Right atrium auricular region (tissue), 2 donors: ENCODE measurements around the gene WDR88. TPM values are rescaled to one million over a fixed set of nuclear protein-coding genes. Genes with fewer than 3 reads are reported as not detected.
"Not testable (repeated sequence)": the region's sequence is repeated elsewhere in the genome, so short reads cannot be mapped to it uniquely, and the experiment has no call there.

Experiments
- DNase-seq: peaks from one replicate; pipeline ENCODE4 v3.0.0-alpha.2; 2019; ENCODE audit warnings: low spot score
- H3K27ac ChIP-seq, 2 donors: fragments of 200-600 bp; sonication (generic); 1 replicate in 1 of 2; 2 replicates in 1 of 2; pipeline ENCODE4 v1.5.1; 2016 to 2019
- H3K27me3 ChIP-seq, 2 donors: fragments of 200-600 bp; sonication (generic); one replicate each; pipeline versions ENCODE4 v1.5.1 to v1.6.0; 2017 to 2019
- H3K36me3 ChIP-seq: fragments of 200-600 bp; sonication (generic); one replicate; pipeline ENCODE4 v1.5.1; 2016
- H3K4me1 ChIP-seq, 2 donors: fragments of 200-600 bp; sonication (generic); one replicate each; pipeline versions ENCODE4 v1.5.1 to v1.6.0; 2017 to 2019
- H3K4me3 ChIP-seq, 2 donors: fragments of 200-600 bp; sonication (generic); 1 replicate in 1 of 2; 2 replicates in 1 of 2; pipeline ENCODE4 v1.5.1; 2017 to 2019; ENCODE audit warnings: mild to moderate bottlenecking in 1 of 2, moderate library complexity in 1 of 2
- H3K9me3 ChIP-seq, 2 donors: fragments of 200-600 bp; sonication (generic); one replicate each; pipeline ENCODE4 v1.5.1; 2019
- CTCF ChIP-seq, 2 donors: fragments of 200-600 bp; sonication (generic); IDR thresholded peaks; one replicate each; pipeline ENCODE4 v1.5.1; 2019; ENCODE audit warnings: antibody characterized with exemption in 2 of 2
- total RNA-seq, 2 donors: library from RNA; depleted of rRNA; stranded (reverse); fragments of >200 nt; gene quantifications; one replicate each; pipeline ENCODE4 v1.1.0, GENCODE V29; 2016

WDR88 gene
- total RNA-seq, 2 donors from 2014 or later = not detected

GRCh38 chr19:33187183-33187540 lies 55.2 kb downstream of the WDR88 start:
- H3K9me3 ChIP-seq = no peaks in the 10 kb centered on the region
- no peaks in the 10 kb centered on the region for H3K27me3 ChIP-seq
- no peak for DNase-seq
- no peak for TF ChIP-seq CTCF (IDR thresholded peaks at IDR 0.05)
- H3K36me3 ChIP-seq = no peaks in the 10 kb centered on the region
- no peak overlapping the region for H3K4me3 ChIP-seq
- no peak overlapping the region for H3K27ac ChIP-seq
- no peaks in the 10 kb centered on the region for H3K4me1 ChIP-seq

GRCh38 chr19:33189453-33189852 lies 57.5 kb downstream of the WDR88 start:
- TF ChIP-seq CTCF (IDR thresholded peaks at IDR 0.05) = no peak
- no peak overlapping the region for H3K4me3 ChIP-seq
- no peaks in the 10 kb centered on the region for H3K27me3 ChIP-seq
- no peaks in the 10 kb centered on the region for H3K9me3 ChIP-seq
- DNase-seq = no peak
- H3K4me1 ChIP-seq = no peaks in the 10 kb centered on the region
- H3K27ac ChIP-seq = no peak overlapping the region
- no peaks in the 10 kb centered on the region for H3K36me3 ChIP-seq

DNA sequence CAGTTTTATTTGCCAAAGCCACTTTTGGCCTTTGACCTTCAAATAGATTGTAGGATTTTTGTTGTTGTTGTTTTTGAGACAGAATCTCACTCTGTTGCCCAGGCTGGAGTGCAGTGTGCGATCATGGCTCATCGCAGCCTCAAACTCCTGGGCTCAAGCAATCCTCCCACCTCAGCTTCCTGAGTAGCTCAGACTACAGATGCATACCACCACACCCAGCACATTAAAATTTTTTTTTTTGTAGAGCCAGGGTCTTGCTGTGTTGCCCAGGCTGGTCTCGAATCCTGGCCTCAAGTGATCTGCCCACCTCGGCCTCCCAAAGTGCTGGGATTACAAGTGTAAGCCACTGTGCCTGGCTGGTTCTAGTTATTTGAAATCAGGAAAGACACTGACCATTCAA lies 59.2 kb downstream of the WDR88 start:
- not testable (repeated sequence) for H3K27me3 ChIP-seq, H3K27ac ChIP-seq, DNase-seq, H3K36me3 ChIP-seq, H3K4me3 ChIP-seq, H3K9me3 ChIP-seq
- H3K4me1 ChIP-seq = peaks cover 0 to 12% of the 10 kb centered on the region in 2 donors

- no peak overlapping the region for H3K4me3 ChIP-seq
- peaks cover 0 to 12% of the 10 kb centered on the region in 2 donors for H3K4me1 ChIP-seq
- H3K27ac ChIP-seq = no peak overlapping the region
- no peaks in the 10 kb centered on the region for H3K27me3 ChIP-seq
- H3K9me3 ChIP-seq = no peaks in the 10 kb centered on the region
- no peak for DNase-seq
- TF ChIP-seq CTCF (IDR thresholded peaks at IDR 0.05) = no peak
- H3K36me3 ChIP-seq = no peaks in the 10 kb centered on the region
These were observed 59.6 kb downstream of the WDR88 start for GRCh38 chr19:33191501-33191900.

DNA sequence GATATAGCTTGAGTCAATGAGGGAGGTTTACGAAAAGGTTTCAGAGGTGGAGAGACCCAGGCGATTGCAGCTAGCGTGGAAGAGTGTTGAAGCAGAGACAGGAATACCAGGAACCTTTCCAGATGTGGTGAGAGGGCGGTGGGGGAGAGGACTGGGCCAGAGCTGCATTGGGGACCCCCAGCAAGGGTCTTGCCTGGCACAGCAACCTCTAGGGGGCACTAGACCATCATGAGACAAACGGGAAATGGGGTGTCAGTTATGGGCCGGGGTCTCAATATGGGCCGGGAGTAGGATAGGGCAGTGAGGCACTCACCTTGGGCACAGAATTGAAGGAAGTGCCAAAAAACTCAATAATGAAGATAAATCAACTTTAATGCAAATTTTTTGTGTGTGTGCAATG lies 60.1 kb downstream of the WDR88 start:
- DNase-seq = no peak
- no peak for TF ChIP-seq CTCF (IDR thresholded peaks at IDR 0.05)
- Histone ChIP-seq H3K9me3 (no peaks in the 10 kb centered on the region), H3K36me3 (no peaks in the 10 kb centered on the region), H3K27ac (no peak overlapping the region), H3K4me1 (peaks cover 0 to 12% of the 10 kb centered on the region in 2 donors), H3K27me3 (no peaks in the 10 kb centered on the region), H3K4me3 (no peak overlapping the region)

DNA sequence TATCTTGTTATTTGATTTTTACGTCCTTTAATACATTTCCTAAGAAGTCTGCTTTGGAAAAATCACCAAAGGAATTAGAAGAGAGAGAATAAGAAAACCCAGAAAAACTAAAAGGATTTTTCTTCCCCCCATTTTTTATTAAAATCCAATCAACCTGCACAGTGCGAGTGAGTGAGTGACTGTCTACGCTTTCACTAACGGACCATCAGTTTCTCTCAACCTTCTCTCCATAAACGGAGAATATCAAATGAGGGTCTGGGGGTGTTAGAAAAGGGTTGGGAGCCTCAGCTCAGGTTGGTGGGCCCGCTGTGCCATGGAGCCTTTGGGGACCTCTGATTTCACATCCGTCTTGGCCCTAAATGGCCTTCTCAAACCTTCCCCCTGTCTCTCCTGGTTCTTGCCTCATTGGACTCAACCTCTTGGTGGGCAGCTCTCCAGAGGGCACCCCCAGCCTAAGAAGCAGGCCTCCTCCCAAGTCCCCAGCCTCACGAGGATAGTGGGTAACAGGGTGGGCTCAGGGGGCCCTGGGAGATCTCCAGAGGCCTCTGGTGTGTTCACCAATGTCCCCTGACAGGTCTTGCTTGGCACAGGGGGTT lies 61.5 kb downstream of the WDR88 start:
- Histone ChIP-seq H3K4me3 (peak overlapping the region in 1 of 2 donors; percentile 36), H3K27ac (no peak overlapping the region), H3K4me1 (peaks cover 0 to 12% of the 10 kb centered on the region in 2 donors), H3K9me3 (no peaks in the 10 kb centered on the region), H3K27me3 (no peaks in the 10 kb centered on the region), H3K36me3 (no peaks in the 10 kb centered on the region)
- TF ChIP-seq CTCF (IDR thresholded peaks at IDR 0.05) = no peak
- no peak for DNase-seq
